ENCODE measurements around the gene GRIN2D. TPM values are rescaled to one million over a fixed set of nuclear protein-coding genes. Genes with fewer than 3 reads are reported as not detected.
"Not testable (repeated sequence)": the region's sequence is repeated elsewhere in the genome, so short reads cannot be mapped to it uniquely, and the experiment has no call there.

GRIN2D gene
- total RNA-seq, 4 donors from 2014 or later, result 0.42 to 0.90 (median 0.51) TPM

DNA sequence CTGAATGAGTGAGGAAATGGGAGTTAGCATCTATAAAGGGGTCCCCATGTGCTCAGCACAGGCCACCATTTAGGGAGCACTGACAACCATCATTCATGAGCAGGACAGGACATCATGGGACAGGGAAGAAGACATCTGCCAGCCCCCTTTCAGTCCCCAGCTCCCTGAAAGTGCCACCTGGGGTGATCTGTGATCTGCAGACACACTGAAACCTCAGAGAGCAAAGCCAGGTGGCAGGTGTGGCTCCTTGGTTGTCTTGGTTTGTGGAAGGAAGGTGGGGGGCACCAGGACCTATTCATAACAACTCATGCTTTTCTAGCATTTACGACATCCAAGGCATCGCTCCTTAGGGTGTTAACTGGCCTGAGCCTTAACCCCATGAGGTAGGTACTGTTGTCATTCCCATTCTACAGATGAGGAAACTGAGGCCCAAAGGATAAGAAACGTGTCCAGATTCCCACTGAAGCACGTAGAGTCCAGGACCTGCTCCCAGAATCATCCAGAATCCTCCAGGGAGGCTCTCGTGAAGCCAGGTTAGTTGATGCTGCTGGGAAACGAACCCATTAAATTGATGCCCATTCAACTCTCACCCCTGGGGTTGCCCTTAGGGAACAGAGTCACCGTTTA lies 7.9 kb upstream of the GRIN2D start:
- TF ChIP-seq POLR2A (IDR thresholded peaks at IDR 0.05) (no peak), EP300 (IDR thresholded peaks at IDR 0.05) (no peak)
- TF ChIP-seq, protein P1, sequence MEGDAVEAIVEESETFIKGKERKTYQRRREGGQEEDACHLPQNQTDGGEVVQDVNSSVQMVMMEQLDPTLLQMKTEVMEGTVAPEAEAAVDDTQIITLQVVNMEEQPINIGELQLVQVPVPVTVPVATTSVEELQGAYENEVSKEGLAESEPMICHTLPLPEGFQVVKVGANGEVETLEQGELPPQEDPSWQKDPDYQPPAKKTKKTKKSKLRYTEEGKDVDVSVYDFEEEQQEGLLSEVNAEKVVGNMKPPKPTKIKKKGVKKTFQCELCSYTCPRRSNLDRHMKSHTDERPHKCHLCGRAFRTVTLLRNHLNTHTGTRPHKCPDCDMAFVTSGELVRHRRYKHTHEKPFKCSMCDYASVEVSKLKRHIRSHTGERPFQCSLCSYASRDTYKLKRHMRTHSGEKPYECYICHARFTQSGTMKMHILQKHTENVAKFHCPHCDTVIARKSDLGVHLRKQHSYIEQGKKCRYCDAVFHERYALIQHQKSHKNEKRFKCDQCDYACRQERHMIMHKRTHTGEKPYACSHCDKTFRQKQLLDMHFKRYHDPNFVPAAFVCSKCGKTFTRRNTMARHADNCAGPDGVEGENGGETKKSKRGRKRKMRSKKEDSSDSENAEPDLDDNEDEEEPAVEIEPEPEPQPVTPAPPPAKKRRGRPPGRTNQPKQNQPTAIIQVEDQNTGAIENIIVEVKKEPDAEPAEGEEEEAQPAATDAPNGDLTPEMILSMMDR (IDR thresholded peaks at IDR 0.05), result no peak
- H3K9me3 ChIP-seq, result no peaks in the 10 kb centered on the region
- no peak overlapping the region for H3K27ac ChIP-seq
- H3K27me3 ChIP-seq, result no peaks in the 10 kb centered on the region
- DNase-seq (ENCODE audit: low spot score in 2 of 2), result no peak
- WGBS, 2 donors, result 91 to 92% methylated on average over 7 of the region's 7 CpGs
- no peak overlapping the region for H3K4me3 ChIP-seq
- H3K4me1 ChIP-seq, result peaks cover 0 to 18% (median 0%) of the 10 kb centered on the region in 4 donors
- peaks cover 3 to 92% (median 25%) of the 10 kb centered on the region in 3 donors for H3K36me3 ChIP-seq

DNA sequence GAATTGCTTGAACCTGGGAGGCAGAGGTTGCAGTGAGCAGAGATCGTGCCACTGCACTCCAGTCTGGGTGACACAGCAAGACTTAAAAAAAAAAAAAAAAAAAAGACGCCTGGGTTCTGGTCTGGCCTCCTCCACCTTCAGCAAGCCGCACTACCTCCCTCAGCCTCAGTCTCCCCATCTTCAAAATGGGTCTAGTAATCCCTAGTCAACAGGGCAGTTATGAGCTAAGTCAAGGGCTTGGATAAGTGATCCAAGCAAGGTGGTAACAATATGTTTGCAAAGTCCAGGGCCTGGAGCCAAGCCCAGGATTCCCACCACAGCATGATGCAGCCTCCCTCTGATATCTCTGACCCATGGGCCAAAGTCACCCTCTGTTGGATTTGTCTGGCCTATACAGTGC lies 6.5 kb upstream of the GRIN2D start:
- Histone ChIP-seq H3K36me3 (peaks cover 3 to 77% (median 25%) of the 10 kb centered on the region in 3 donors), H3K27ac (no peak overlapping the region), H3K4me1 (peaks cover 0 to 23% (median 0%) of the 10 kb centered on the region in 4 donors), H3K4me3 (no peak overlapping the region), H3K9me3 (no peaks in the 10 kb centered on the region), H3K27me3 (no peaks in the 10 kb centered on the region)
- WGBS, 2 donors, result 92 to 94% methylated on average over 3 of the region's 3 CpGs
- no peak for DNase-seq (ENCODE audit: low spot score in 2 of 2)
- TF ChIP-seq EP300 (IDR thresholded peaks at IDR 0.05) (no peak), POLR2A (IDR thresholded peaks at IDR 0.05) (no peak)

DNA sequence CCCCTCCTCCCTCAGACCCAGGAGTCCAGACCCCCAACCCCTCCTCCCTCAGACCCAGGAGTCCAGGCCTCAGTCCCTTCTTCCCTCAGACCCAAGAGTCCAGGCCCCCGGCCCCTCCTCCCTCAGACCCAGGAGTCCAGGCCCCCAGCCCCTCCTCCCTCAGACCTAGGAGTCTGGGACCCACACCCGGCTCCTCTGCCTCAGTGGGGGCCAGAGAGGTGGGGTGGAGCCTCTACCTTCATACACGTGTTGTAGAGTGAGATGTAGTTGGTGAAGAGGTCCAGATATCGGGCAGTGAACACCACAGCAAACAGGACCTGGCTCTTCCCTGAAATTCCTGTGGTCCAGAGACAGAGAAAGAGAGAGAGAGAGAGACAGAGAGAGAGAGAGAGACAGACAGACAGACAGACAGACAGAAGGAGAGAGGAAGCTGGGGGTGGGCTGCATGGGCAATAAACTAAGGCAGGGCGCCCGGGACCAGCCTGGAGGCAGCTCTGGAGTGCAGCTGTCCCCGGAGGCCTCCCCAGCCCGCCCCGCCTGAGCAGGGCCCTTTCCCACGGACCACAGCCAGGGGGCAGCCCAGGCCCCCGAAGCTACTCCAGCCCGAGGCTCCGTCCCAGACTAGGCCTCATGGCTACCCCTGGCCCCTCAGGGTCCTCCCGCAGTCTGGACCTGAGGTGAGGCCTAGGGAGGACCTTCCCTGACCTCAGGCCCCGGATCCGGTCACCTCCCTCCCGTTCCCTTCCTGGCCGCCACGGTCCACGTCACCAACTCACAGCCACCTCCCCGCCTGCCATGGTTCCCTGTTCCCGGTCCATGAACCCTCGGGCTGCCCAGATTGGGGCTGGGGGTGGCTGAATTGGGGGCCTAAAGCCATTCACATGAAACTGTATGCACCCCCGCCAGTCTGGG lies 3.0 kb upstream of the GRIN2D start:
- peak; percentile 21 to 40 for DNase-seq (ENCODE audit: low spot score in 2 of 2)
- Histone ChIP-seq H3K36me3 (peaks cover 0 to 43% (median 18%) of the 10 kb centered on the region in 3 donors), H3K4me3 (peak overlapping the region; percentile 69 to 87 (median 84)), H3K4me1 (peaks cover 0 to 45% (median 13%) of the 10 kb centered on the region in 4 donors), H3K27ac (peak overlapping the region; percentile 76 to 90 (median 90)), H3K9me3 (no peaks in the 10 kb centered on the region), H3K27me3 (peaks cover 0 to 30% of the 10 kb centered on the region in 2 donors)
- TF ChIP-seq, protein P1 (IDR thresholded peaks at IDR 0.05), result peak; percentile 50 to 85 (median 79)
- TF ChIP-seq EP300 (IDR thresholded peaks at IDR 0.05) (peak in 1 of 2 donors; percentile 40), POLR2A (IDR thresholded peaks at IDR 0.05) (no peak)
- 2 to 6% methylated on average over 16 to 24 of the region's 24 CpGs for WGBS, 2 donors

DNA sequence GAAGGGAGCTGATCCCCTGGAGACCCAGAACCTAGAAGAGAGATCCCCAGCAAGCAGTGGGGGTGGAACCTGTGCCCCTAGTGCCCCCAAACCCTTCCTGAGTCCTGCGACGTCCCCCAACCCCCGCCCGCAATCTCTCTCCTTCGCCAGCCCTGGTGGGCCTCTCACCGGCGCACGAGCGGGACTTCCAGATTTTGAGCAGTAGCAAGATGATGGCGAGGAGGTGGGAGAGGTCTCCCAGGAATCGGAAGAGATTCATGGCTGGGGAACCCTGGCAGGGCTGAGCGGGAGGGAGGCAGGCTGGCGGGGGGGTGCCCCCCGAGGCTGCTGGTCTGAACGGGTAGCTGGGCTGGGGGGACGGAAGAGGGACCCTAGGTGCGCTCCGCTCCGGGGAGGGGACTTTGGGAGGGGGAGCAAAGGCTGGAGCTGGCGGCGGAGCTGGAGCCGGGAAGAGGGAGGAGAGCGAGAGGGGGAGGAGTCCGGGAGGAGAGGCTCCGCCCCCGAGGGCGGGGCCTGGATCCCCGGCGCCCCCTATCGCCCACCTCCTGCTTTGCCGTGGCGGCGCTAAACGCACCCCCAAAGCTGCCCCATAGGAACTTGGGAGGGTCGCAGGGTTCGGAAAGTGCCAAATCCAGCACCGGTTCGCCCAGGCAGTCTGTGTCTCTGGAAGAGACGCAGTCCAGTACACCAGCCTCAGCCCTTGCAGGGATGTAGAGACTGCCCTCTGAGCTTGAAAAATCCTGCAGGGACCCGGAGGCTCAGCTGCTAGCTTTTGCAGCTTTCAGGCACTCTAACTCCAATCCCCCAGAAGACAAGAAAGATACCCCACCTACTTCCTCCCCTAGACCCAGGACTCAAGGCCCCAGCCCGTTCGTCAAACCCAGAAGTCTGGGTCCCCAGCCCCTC lies 2.1 kb upstream of the GRIN2D start, which contains the start of gene KDELR1:
Gene KDELR1 (minus strand): TSS at position 452 of the 906 bp plus-strand sequence. CDS start 193 bp downstream, at position 259.
- 4 to 6% methylated on average over 34 to 39 of the region's 42 CpGs for WGBS, 2 donors
- H3K9me3 ChIP-seq, result no peaks in the 10 kb centered on the region
- peaks cover 0 to 54% (median 13%) of the 10 kb centered on the region in 4 donors for H3K4me1 ChIP-seq
- H3K27me3 ChIP-seq, result peaks cover 0 to 39% of the 10 kb centered on the region in 2 donors
- TF ChIP-seq POLR2A (IDR thresholded peaks at IDR 0.05) (peak; percentile 30 to 60), EP300 (IDR thresholded peaks at IDR 0.05) (peak in 1 of 2 donors; percentile 81)
- TF ChIP-seq, protein P1 (IDR thresholded peaks at IDR 0.05), result peak; percentile 88 to 96 (median 94)
- peaks cover 0 to 34% (median 13%) of the 10 kb centered on the region in 3 donors for H3K36me3 ChIP-seq
- peak; percentile 54 to 71 for DNase-seq (ENCODE audit: low spot score in 2 of 2)
- H3K4me3 ChIP-seq, result peak within 1 kb of the TSS; percentile 69 to 87 (median 84)
- peak within 1 kb of the TSS; percentile 76 to 90 (median 90) for H3K27ac ChIP-seq

DNA sequence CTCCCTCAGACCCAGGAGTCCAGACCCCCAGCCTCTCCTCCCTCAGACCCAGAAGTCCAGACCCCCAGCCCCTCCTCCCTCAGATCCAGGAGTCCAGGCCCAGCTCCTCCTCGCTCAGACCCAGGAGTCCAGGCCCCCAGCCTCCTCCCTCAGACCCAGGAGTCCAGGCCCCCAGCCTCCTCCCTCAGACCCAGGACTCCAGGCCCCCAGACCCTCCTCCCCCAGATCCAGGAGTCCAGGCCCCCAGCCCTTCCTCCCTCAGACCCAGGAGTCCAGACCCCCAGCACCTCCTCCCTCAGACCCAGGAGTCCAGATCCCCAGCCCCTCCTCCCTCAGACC lies 1.5 kb upstream of the GRIN2D start:
- Histone ChIP-seq H3K27me3 (peaks cover 2 to 45% of the 10 kb centered on the region in 2 donors), H3K4me1 (peaks cover 0 to 55% (median 13%) of the 10 kb centered on the region in 4 donors), H3K36me3 (peaks cover 0 to 28% (median 13%) of the 10 kb centered on the region in 3 donors)
- DNase-seq (ENCODE audit: low spot score in 2 of 2); H3K9me3 ChIP-seq; H3K27ac ChIP-seq; H3K4me3 ChIP-seq: not testable (repeated sequence)
- 38 to 71% methylated on average over 1 of the region's 1 CpG for WGBS, 2 donors
